DOHH2 (cell line): ENCODE measurements around the gene RNF215.

Experiments used
- H3F3A ChIP-seq: fragments of 200-600 bp; sonication (generic), shearing (Covaris generic); 2 replicates; pipeline ENCODE4 v1.6.0; 2016; ENCODE audit warnings: antibody characterized with exemption, mild to moderate bottlenecking; ENCODE audit not compliant: control insufficient read depth, insufficient read depth
- H3K27ac ChIP-seq: fragments of 200-600 bp; sonication (generic); 2 replicates; pipeline ENCODE4 v1.5.1; 2014; ENCODE audit warnings: low read depth, mild to moderate bottlenecking, low read length, moderate library complexity
- H3K27me3 ChIP-seq: fragments of 200-600 bp; sonication (generic); 2 replicates; pipeline ENCODE4 v1.6.1; 2014; ENCODE audit warnings: mild to moderate bottlenecking, low read length, mixed read lengths; ENCODE audit not compliant: control insufficient read depth
- H3K36me3 ChIP-seq: fragments of 200-600 bp; sonication (generic); 2 replicates; pipeline ENCODE4 v1.6.1; 2014; ENCODE audit warnings: mild to moderate bottlenecking, low read length, moderate library complexity, mixed read lengths; ENCODE audit not compliant: control insufficient read depth
- H3K4me1 ChIP-seq: fragments of 200-600 bp; sonication (generic); 2 replicates; pipeline ENCODE4 v1.6.1; 2014; ENCODE audit warnings: mild to moderate bottlenecking, low read length, mixed read lengths; ENCODE audit not compliant: control insufficient read depth
- H3K4me2 ChIP-seq: fragments of 200-600 bp; sonication (generic); 2 replicates; pipeline ENCODE4 v1.6.0; 2014; ENCODE audit warnings: mild to moderate bottlenecking, low read length, moderate library complexity
- H3K4me3 ChIP-seq: fragments of 200-600 bp; sonication (generic); 2 replicates; pipeline ENCODE4 v1.5.1; 2014; ENCODE audit warnings: mild to moderate bottlenecking, low read length, mixed read lengths
- H3K79me2 ChIP-seq: fragments of 200-600 bp; sonication (generic); 2 replicates; pipeline ENCODE4 v1.6.1; 2014; ENCODE audit warnings: mild to moderate bottlenecking, low read length, mixed read lengths; ENCODE audit not compliant: control insufficient read depth
- H3K9me2 ChIP-seq: fragments of 200-600 bp; sonication (generic); replicated peaks from 2 replicates; pipeline ENCODE4 v1.6.1; 2014; ENCODE audit warnings: mild to moderate bottlenecking, low read length, mixed read lengths; ENCODE audit not compliant: control insufficient read depth
- H3K9me3 ChIP-seq: fragments of 200-600 bp; sonication (generic); 2 replicates; pipeline ENCODE4 v1.6.1; 2014; ENCODE audit warnings: antibody characterized with exemption, low read length, mixed read lengths; ENCODE audit not compliant: control insufficient read depth, insufficient read depth
- H4K20me1 ChIP-seq: fragments of 200-600 bp; sonication (generic); 2 replicates; pipeline ENCODE4 v1.6.0; 2014; ENCODE audit warnings: low read depth, mild to moderate bottlenecking, antibody characterized with exemption, low read length, moderate library complexity; ENCODE audit not compliant: control insufficient read depth, insufficient read depth
- EZH2phosphoT487 ChIP-seq: fragments of 200-600 bp; sonication (generic); IDR thresholded peaks from 2 replicates; pipeline ENCODE4 v1.6.1; 2017; ENCODE audit warnings: borderline replicate concordance, mild to moderate bottlenecking, antibody characterized with exemption, low read length, moderate library complexity, mixed read lengths
- TF ChIP-seq, protein P1 (sequence below): fragments of 200-600 bp; sonication (generic); IDR thresholded peaks from one replicate; pipeline ENCODE4 v1.5.1; 2014; ENCODE audit warnings: antibody characterized with exemption, mild to moderate bottlenecking, low read depth, low read length; ENCODE audit not compliant: poor library complexity, severe bottlenecking

The RNF215 gene

DNA sequence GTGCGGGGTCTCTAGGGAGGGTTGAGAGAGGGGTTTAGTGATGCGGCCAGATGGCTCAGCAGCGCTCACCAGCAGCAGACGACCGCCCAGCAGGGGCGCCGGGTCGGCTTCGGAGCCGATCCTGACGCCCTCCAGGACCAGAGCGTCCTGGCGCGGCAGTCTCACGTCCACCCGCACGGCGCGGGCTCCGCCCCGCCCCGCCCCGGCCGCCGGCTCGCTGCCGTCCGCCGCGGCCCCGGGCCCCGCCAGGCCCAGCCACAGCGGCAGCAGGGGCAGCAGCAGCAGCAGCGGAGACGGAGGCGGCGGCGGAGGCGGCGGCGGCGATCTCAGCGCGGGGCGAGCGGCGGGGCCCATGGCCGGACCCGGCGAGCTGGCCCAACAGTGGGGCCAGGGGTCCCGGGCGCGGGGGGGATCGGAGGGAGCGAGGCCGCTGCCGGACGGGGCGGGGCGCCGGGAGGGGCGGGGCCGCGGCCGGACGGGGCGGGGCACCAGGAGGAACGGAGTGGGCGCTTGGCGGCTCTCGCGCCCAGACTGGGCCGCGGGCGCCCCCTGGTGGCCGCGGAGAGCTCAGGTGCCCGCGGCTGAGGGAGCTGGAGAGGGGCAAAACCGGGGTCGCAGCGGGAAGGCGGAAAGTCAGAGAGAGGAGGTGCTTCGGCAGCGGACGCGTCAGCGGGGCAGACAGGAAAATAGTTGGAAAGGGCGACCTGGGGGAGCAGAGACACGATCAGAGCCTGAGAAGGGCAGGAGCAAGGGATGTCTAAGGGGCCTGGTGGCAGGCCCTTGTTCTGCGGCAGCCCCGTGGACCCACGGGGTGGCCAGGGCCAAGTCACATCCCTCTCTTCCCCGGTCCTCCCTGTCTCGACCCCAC, at the start of gene RNF215:
TSS of gene RNF215 (minus strand) at position 452 of the 868 bp plus-strand sequence. CDS start at position 354, 98 bp downstream.
- H3K79me2 ChIP-seq, result no peaks in the 10 kb centered on the region
- H3K36me3 ChIP-seq, result no peaks in the 10 kb centered on the region
- H3K4me1 ChIP-seq, result peaks cover 22% of the 10 kb centered on the region
- peak within 1 kb of the TSS; percentile 85 for H3K4me2 ChIP-seq
- H4K20me1 ChIP-seq, result no peaks in the 10 kb centered on the region
- peaks cover 6% of the 10 kb centered on the region; the same call in 1 of the 2 replicates for H3K9me3 ChIP-seq
- TF ChIP-seq, protein P1, sequence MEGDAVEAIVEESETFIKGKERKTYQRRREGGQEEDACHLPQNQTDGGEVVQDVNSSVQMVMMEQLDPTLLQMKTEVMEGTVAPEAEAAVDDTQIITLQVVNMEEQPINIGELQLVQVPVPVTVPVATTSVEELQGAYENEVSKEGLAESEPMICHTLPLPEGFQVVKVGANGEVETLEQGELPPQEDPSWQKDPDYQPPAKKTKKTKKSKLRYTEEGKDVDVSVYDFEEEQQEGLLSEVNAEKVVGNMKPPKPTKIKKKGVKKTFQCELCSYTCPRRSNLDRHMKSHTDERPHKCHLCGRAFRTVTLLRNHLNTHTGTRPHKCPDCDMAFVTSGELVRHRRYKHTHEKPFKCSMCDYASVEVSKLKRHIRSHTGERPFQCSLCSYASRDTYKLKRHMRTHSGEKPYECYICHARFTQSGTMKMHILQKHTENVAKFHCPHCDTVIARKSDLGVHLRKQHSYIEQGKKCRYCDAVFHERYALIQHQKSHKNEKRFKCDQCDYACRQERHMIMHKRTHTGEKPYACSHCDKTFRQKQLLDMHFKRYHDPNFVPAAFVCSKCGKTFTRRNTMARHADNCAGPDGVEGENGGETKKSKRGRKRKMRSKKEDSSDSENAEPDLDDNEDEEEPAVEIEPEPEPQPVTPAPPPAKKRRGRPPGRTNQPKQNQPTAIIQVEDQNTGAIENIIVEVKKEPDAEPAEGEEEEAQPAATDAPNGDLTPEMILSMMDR, result peak; percentile 84
- TF ChIP-seq EZH2phosphoT487, result no peak
- H3K27me3 ChIP-seq, result no peaks in the 10 kb centered on the region
- H3K27ac ChIP-seq, result no peak within 1 kb of the TSS
- H3K9me2 ChIP-seq, result no peaks in the 10 kb centered on the region
- H3K4me3 ChIP-seq, result peak within 1 kb of the TSS; percentile 67
- H3F3A ChIP-seq, result no peaks in the 10 kb centered on the region

DNA sequence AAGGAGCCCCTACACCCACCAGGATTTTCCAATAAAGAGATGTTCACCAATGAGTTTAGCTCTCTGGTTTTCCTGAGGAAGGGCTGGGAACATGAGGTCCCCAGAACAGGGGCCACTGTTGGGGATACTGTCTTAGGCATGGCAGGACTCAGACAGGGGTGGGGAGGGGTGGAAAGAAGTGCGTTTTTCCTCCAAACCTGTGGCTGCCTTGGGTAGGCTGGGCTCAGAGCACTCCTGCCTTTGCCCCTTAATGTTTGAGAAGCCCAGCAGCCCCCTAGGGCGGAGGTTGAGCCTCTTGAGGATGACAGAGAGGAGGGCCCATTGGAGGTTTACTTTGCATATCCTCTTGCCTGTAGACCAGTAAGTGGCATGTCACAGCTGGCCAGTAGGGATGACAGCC, 49.0 kb upstream of the RNF215 start:
- Histone ChIP-seq H3K36me3 (peaks cover 11% of the 10 kb centered on the region), H3K79me2 (no peaks in the 10 kb centered on the region), H3K9me2 (no peaks in the 10 kb centered on the region), H3K9me3 (peaks cover 4% of the 10 kb centered on the region; the same call in 1 of the 2 replicates), H3K27me3 (no peaks in the 10 kb centered on the region), H4K20me1 (no peaks in the 10 kb centered on the region), H3K27ac (peak overlapping the region; percentile 68), H3K4me3 (peak overlapping the region; percentile 78), H3K4me2 (peak overlapping the region; percentile 91), H3K4me1 (peaks cover 25% of the 10 kb centered on the region), H3F3A (peaks cover 11% of the 10 kb centered on the region)
- no peak for TF ChIP-seq EZH2phosphoT487
- TF ChIP-seq, protein P1, result no peak

DNA sequence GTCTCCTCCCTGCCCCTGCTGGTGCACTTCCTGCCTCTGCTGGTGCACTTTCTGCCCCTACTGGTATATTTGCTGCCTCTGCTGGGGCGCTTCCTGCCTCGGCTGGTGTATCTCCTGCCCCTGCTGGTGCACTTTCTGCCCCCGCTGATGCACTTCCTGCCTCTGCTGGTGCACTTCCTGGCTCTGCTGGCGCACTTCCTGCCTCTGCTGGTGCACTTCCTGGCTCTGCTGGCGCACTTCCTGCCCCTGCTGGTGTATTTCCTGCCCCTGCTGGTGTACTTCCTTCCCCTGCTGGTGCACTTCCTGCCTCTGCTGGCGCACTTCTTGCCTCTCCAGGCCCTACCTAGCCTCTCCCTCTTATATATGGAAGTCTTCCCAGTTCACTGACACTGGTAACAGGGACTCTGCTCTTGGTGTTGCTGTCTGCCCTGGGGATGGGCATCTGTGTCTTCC, 48.5 kb upstream of the RNF215 start:
- H3K79me2 ChIP-seq, result no peaks in the 10 kb centered on the region
- H3K4me3 ChIP-seq, result peak overlapping the region; percentile 78
- H3K27me3 ChIP-seq, result no peaks in the 10 kb centered on the region
- peak overlapping the region; percentile 68 for H3K27ac ChIP-seq
- H4K20me1 ChIP-seq, result no peaks in the 10 kb centered on the region
- H3K9me2 ChIP-seq, result no peaks in the 10 kb centered on the region
- peaks cover 25% of the 10 kb centered on the region for H3K4me1 ChIP-seq
- peak overlapping the region; percentile 91 for H3K4me2 ChIP-seq
- H3K36me3 ChIP-seq, result peaks cover 11% of the 10 kb centered on the region
- TF ChIP-seq, protein P1, result peak; percentile 49
- TF ChIP-seq EZH2phosphoT487, result no peak
- peaks cover 4% of the 10 kb centered on the region; the same call in 1 of the 2 replicates for H3K9me3 ChIP-seq
- H3F3A ChIP-seq, result peaks cover 14% of the 10 kb centered on the region
